DND-41 (cell line): ENCODE data around the gene ADAMTS8.

ENCODE experiments used
- ATAC-seq: fragments of 200-7000 bp; cut with Tn5 transposase; 3 replicates; pipeline ENCODE4 v1.9.1; 2021; ENCODE audit warnings: low read depth; ENCODE audit not compliant: insufficient read depth
- DNase-seq: peaks from one replicate; pipeline ENCODE4 v3.0.0-alpha.2; 2020
- H2AFZ ChIP-seq: 2 replicates; pipeline ENCODE4 v1.6.0; 2012; ENCODE audit warnings: low read depth, low read length
- H3K27ac ChIP-seq: 2 replicates; pipeline ENCODE4 v1.5.1; 2012; ENCODE audit warnings: low read length, inconsistent platforms
- H3K27me3 ChIP-seq: fragments of 200-600 bp; sonication (generic); 2 replicates; pipeline ENCODE4 v1.6.0; 2012; ENCODE audit warnings: low read length, mild to moderate bottlenecking, inconsistent platforms; ENCODE audit not compliant: insufficient read depth, poor library complexity
- H3K36me3 ChIP-seq: 2 replicates; pipeline ENCODE4 v1.5.1; 2012; ENCODE audit warnings: low read length, inconsistent platforms; ENCODE audit not compliant: insufficient read depth
- H3K4me1 ChIP-seq: 2 replicates; pipeline ENCODE4 v1.5.1; 2012; ENCODE audit warnings: mild to moderate bottlenecking, low read length; ENCODE audit not compliant: insufficient read depth
- H3K4me2 ChIP-seq: 2 replicates; pipeline ENCODE4 v1.6.0; 2012; ENCODE audit warnings: mild to moderate bottlenecking, moderate library complexity, low read length, inconsistent platforms; ENCODE audit not compliant: insufficient read depth
- H3K4me3 ChIP-seq, 2 experiments: fragments of 200-600 bp in 1 of 2; shearing (Covaris generic) in 1 of 2; 2 replicates each; pipeline ENCODE4 v1.5.1; 2012 to 2016; ENCODE audit warnings: inconsistent platforms in 2 of 2, low read length in 2 of 2, mild to moderate bottlenecking in 2 of 2, low read depth in 1 of 2, moderate library complexity in 1 of 2
- H3K79me2 ChIP-seq: 2 replicates; pipeline ENCODE4 v1.6.0; 2012; ENCODE audit warnings: low read length, inconsistent platforms; ENCODE audit not compliant: insufficient read depth
- H3K9ac ChIP-seq: 2 replicates; pipeline ENCODE4 v1.6.0; 2012; ENCODE audit warnings: low read depth, mild to moderate bottlenecking, inconsistent platforms, low read length, moderate library complexity
- H3K9me3 ChIP-seq: 2 replicates; pipeline ENCODE4 v1.5.1; 2012; ENCODE audit warnings: low read length, moderate library complexity, mild to moderate bottlenecking, inconsistent platforms; ENCODE audit not compliant: insufficient read depth, severe bottlenecking
- H4K20me1 ChIP-seq: 2 replicates; pipeline ENCODE4 v1.6.0; 2012; ENCODE audit warnings: low read length; ENCODE audit not compliant: insufficient read depth
- EZH2 ChIP-seq: IDR thresholded peaks from 3 replicates; pipeline ENCODE4 v1.6.1; 2012; ENCODE audit warnings: borderline replicate concordance, low read depth, mild to moderate bottlenecking, moderate library complexity, low read length, inconsistent platforms; ENCODE audit not compliant: severe bottlenecking
- TF ChIP-seq, protein P1 (sequence below): IDR thresholded peaks from 2 replicates; pipeline ENCODE4 v1.5.1; 2012; ENCODE audit warnings: borderline replicate concordance, low read length, moderate library complexity, mild to moderate bottlenecking; ENCODE audit not compliant: poor library complexity, severe bottlenecking; ENCODE audit errors: extremely low read depth

The ADAMTS8 gene

DNA sequence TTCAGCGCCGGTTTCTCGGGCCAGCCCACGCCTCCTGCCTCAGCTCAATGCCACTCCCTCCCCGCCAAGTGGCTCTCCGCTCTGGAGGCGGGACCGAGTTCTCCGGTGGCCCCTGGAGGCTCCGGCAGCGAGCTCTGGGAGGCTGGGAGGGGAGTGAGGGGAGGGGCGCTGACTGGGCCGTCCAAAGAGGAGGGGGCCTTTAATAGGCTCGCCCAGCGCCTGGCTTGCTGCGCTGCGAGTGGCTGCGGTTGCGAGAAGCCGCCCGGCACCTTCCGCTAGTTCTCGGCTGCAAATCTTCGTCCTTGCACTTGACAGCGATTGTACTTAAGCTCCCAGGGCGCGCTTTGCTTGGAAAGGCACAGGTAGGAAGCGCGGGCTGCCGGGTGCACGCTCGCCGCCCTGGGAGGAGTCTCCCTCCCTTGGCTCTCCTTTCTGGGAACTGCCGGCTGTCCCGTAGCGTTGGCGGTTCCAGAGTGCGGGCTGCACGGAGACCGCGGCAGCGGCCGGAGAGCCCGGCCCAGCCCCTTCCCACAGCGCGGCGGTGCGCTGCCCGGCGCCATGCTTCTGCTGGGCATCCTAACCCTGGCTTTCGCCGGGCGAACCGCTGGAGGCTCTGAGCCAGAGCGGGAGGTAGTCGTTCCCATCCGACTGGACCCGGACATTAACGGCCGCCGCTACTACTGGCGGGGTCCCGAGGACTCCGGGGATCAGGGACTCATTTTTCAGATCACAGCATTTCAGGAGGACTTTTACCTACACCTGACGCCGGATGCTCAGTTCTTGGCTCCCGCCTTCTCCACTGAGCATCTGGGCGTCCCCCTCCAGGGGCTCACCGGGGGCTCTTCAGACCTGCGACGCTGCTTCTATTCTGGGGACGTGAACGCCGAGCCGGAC, 20.3 kb upstream of the ADAMTS8 start, which contains the start of gene ADAMTS15:
ADAMTS15 (plus strand) TSS at position 230 of the 894 bp plus-strand sequence; CDS start at position 559, 329 bp downstream.
- H3K4me3 ChIP-seq: no peak within 1 kb of the TSS
- no peak within 1 kb of the TSS for H3K27ac ChIP-seq
- H3K9me3 ChIP-seq: no peaks in the 10 kb centered on the region
- DNase-seq: no peak
- no peaks in the 10 kb centered on the region for H4K20me1 ChIP-seq
- no peaks in the 10 kb centered on the region for H3K36me3 ChIP-seq
- TF ChIP-seq, protein P1, sequence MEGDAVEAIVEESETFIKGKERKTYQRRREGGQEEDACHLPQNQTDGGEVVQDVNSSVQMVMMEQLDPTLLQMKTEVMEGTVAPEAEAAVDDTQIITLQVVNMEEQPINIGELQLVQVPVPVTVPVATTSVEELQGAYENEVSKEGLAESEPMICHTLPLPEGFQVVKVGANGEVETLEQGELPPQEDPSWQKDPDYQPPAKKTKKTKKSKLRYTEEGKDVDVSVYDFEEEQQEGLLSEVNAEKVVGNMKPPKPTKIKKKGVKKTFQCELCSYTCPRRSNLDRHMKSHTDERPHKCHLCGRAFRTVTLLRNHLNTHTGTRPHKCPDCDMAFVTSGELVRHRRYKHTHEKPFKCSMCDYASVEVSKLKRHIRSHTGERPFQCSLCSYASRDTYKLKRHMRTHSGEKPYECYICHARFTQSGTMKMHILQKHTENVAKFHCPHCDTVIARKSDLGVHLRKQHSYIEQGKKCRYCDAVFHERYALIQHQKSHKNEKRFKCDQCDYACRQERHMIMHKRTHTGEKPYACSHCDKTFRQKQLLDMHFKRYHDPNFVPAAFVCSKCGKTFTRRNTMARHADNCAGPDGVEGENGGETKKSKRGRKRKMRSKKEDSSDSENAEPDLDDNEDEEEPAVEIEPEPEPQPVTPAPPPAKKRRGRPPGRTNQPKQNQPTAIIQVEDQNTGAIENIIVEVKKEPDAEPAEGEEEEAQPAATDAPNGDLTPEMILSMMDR: no peak
- TF ChIP-seq EZH2: no peak
- H2AFZ ChIP-seq: no peak within 1 kb of the TSS
- H3K79me2 ChIP-seq: no peaks in the 10 kb centered on the region
- no peak within 1 kb of the TSS for H3K4me2 ChIP-seq
- no peak for ATAC-seq
- no peak within 1 kb of the TSS for H3K9ac ChIP-seq
- peaks cover 2% of the 10 kb centered on the region for H3K27me3 ChIP-seq
- H3K4me1 ChIP-seq: no peaks in the 10 kb centered on the region

- Histone ChIP-seq H3K9ac (no peak overlapping the region), H3K36me3 (no peaks in the 10 kb centered on the region), H3K27ac (no peak overlapping the region), H3K4me3 (no peak overlapping the region), H3K27me3 (peaks cover 2% of the 10 kb centered on the region), H3K9me3 (no peaks in the 10 kb centered on the region), H4K20me1 (no peaks in the 10 kb centered on the region), H2AFZ (no peak overlapping the region), H3K4me1 (no peaks in the 10 kb centered on the region), H3K79me2 (no peaks in the 10 kb centered on the region), H3K4me2 (no peak overlapping the region)
- no peak for DNase-seq
- no peak for TF ChIP-seq EZH2
- TF ChIP-seq, protein P1: no peak
- ATAC-seq: no peak
These were observed 19.6 kb upstream of the ADAMTS8 start for GRCh38 chr11:130448039-130448415.

GRCh38 chr11:130445788-130446187, 17.4 kb upstream of the ADAMTS8 start:
- no peaks in the 10 kb centered on the region for H3K9me3 ChIP-seq
- no peaks in the 10 kb centered on the region for H3K4me1 ChIP-seq

More at GRCh38 chr11:130445788-130446187, 17.4 kb upstream of the ADAMTS8 start:
- Histone ChIP-seq H3K9ac (no peak overlapping the region), H3K36me3 (no peaks in the 10 kb centered on the region), H3K79me2 (no peaks in the 10 kb centered on the region), H3K27me3 (peaks cover 2% of the 10 kb centered on the region), H3K4me2 (no peak overlapping the region), H3K4me3 (no peak overlapping the region), H2AFZ (0 out of 2 replicates have a peak overlapping the region, but pooled peaks have one; percentile 3), H3K27ac (no peak overlapping the region), H4K20me1 (no peaks in the 10 kb centered on the region)
- TF ChIP-seq, protein P1: no peak
- no peak for TF ChIP-seq EZH2
- ATAC-seq (no peak), DNase-seq (no peak)
